HepG2 (cell line): ENCODE measurements around the gene KRTAP3-3. TPM values are rescaled to one million over a fixed set of nuclear protein-coding genes. Genes with fewer than 3 reads are reported as not detected.
A peak's percentile ranks its signal among the peaks of the same experiment; 100 is the strongest.

Experiments used
- BORCS8-MEF2B ChIP-seq: sonication (generic); formaldehyde crosslinking; IDR thresholded peaks from 2 replicates; pipeline ENCODE4 v1.8.0; 2022; ENCODE audit warnings: mild to moderate bottlenecking, missing genetic modification reagents
- CREM ChIP-seq, 2 experiments: sonication (generic) in 1 of 2; formaldehyde crosslinking in 1 of 2; IDR thresholded peaks; 2 replicates each; pipeline versions ENCODE4 v1.4.0 to v1.6.1; 2016 to 2020; ENCODE audit warnings: antibody characterized with exemption in 1 of 2, mild to moderate bottlenecking in 1 of 2, missing genetic modification reagents in 1 of 2
- FUBP1 ChIP-seq: sonication (generic); formaldehyde crosslinking; IDR thresholded peaks from 2 replicates; pipeline ENCODE4 v1.5.1; 2020; ENCODE audit warnings: missing genetic modification reagents, mild to moderate bottlenecking, borderline replicate concordance
- GMEB2 ChIP-seq: IDR thresholded peaks from 2 replicates; pipeline ENCODE4 v1.6.1; 2016; ENCODE audit warnings: missing biosample characterization, missing genetic modification reagents, low read depth
- JUND ChIP-seq: sonication (generic); formaldehyde crosslinking; IDR thresholded peaks from 2 replicates; pipeline ENCODE4 v1.8.0; 2022; ENCODE audit warnings: mild to moderate bottlenecking, missing genetic modification reagents
- KDM5B ChIP-seq: sonication (generic); formaldehyde crosslinking; IDR thresholded peaks from 2 replicates; pipeline ENCODE4 v1.4.0; 2020; ENCODE audit warnings: missing genetic modification reagents, mild to moderate bottlenecking, borderline replicate concordance
- KMT2B ChIP-seq: IDR thresholded peaks from 2 replicates; pipeline ENCODE4 v1.6.1; 2016; ENCODE audit warnings: missing genetic modification reagents, missing compliant biosample characterization
- MYNN ChIP-seq: sonication (generic); formaldehyde crosslinking; IDR thresholded peaks from 2 replicates; pipeline ENCODE4 v1.4.0; 2020; ENCODE audit warnings: mild to moderate bottlenecking, low read depth, missing genetic modification reagents
- REPIN1 ChIP-seq: sonication (generic); formaldehyde crosslinking; IDR thresholded peaks from 2 replicates; pipeline ENCODE4 v1.8.0; 2022; ENCODE audit warnings: missing genetic modification reagents, low read depth, mild to moderate bottlenecking, borderline replicate concordance
- SNAPC4 ChIP-seq: sonication (generic); formaldehyde crosslinking; IDR thresholded peaks from 2 replicates; pipeline ENCODE4 v1.4.0; 2020; ENCODE audit warnings: mild to moderate bottlenecking, missing genetic modification reagents
- SSRP1 ChIP-seq: IDR thresholded peaks from 2 replicates; pipeline ENCODE4 v1.6.1; 2016; ENCODE audit warnings: control low read depth
- TBP ChIP-seq: sonication (generic); formaldehyde crosslinking; IDR thresholded peaks from 2 replicates; pipeline ENCODE4 v1.5.0; 2020; ENCODE audit warnings: missing genetic modification reagents
- UBTF ChIP-seq: sonication (generic); formaldehyde crosslinking; IDR thresholded peaks from 2 replicates; pipeline ENCODE4 v1.4.0; 2020; ENCODE audit warnings: mild to moderate bottlenecking, missing genetic modification reagents
- ZBTB20 ChIP-seq: sonication (generic); formaldehyde crosslinking; IDR thresholded peaks from 2 replicates; pipeline ENCODE4 v1.8.1; 2023; ENCODE audit warnings: missing genetic modification reagents, low read depth, mild to moderate bottlenecking, borderline replicate concordance
- ZIK1 ChIP-seq: sonication (generic); formaldehyde crosslinking; IDR thresholded peaks from 2 replicates; pipeline ENCODE4 v1.5.0; 2020; ENCODE audit warnings: mild to moderate bottlenecking, low read depth, missing genetic modification reagents, borderline replicate concordance
- ZNF234 ChIP-seq: sonication (generic); formaldehyde crosslinking; conservative IDR thresholded peaks from 2 replicates; pipeline ENCODE4 v1.5.1; 2020; ENCODE audit warnings: mild to moderate bottlenecking, missing genetic modification reagents
- ZSCAN9 ChIP-seq: IDR thresholded peaks from 2 replicates; pipeline ENCODE4 v1.6.1; 2016; ENCODE audit warnings: borderline replicate concordance
- polyA plus RNA-seq, 8 experiments: library from polyadenylated mRNA; depleted of rRNA in 3 of 8; stranded (reverse) in 7 of 8; unstranded in 1 of 8; fragments of >200 nt; fragmentation: Illumina TruSeq in 4 of 8; extraction: Trizol in 4 of 8; gene quantifications; 2 replicates each; pipeline versions ENCODE4 v1.2.1 to v1.2.3, GENCODE V29; 2011 to 2016; ENCODE audit warnings: low read depth in 4 of 8, missing spikeins in 1 of 8, mixed read lengths in 1 of 8; ENCODE audit not compliant: insufficient read depth in 1 of 8
- total RNA-seq, 5 experiments: library from RNA; depleted of rRNA; stranded (reverse); fragments of >200 nt; fragmentation: Illumina TruSeq; extraction: Trizol; gene quantifications; 2 replicates each; pipeline ENCODE4 v1.2.3, GENCODE V29; 2016; ENCODE audit warnings: low read depth in 1 of 5

The KRTAP3-3 gene
- total and polyA plus RNA-seq, 2 of the 13 experiments (the other 11 are each of a cell fraction or from before 2014, with no cell fraction given), result not detected

GRCh38 chr17:40956401-40957254 is 37.3 kb downstream of the KRTAP3-3 start (continued):
- TF ChIP-seq GMEB2 (CRISPR knock-in tag), result 0 out of 2 replicates have a peak, but pooled peaks have one; percentile 56
- peak; percentile 33; the same call in 1 of the 2 replicates for TF ChIP-seq ZIK1 (CRISPR knock-in tag)
- TF ChIP-seq FUBP1 (CRISPR knock-in tag), result no peak
- TF ChIP-seq TBP, result 0 out of 2 replicates have a peak, but pooled peaks have one; percentile 74
- peak; percentile 100 for TF ChIP-seq ZBTB20 (CRISPR knock-in tag)
- no peak for TF ChIP-seq SNAPC4 (CRISPR knock-in tag)
- peak; percentile 75 for TF ChIP-seq SSRP1
- TF ChIP-seq REPIN1 (CRISPR knock-in tag), result peak; percentile 92; the same call in 1 of the 2 replicates
- peak; percentile 95 for TF ChIP-seq JUND
- TF ChIP-seq BORCS8-MEF2B, result no peak
- peak; percentile 66 for TF ChIP-seq UBTF (CRISPR knock-in tag)
- TF ChIP-seq MYNN (CRISPR knock-in tag), result no peak
- TF ChIP-seq ZNF234 (CRISPR knock-in tag), result no peak
- peak; percentile 98 for TF ChIP-seq CREM (IDR thresholded peaks at IDR 0.05)
- no peak for TF ChIP-seq CREM (CRISPR knock-in tag; IDR thresholded peaks at IDR 0.05)
- peak; percentile 98 for TF ChIP-seq ZSCAN9
- no peak for TF ChIP-seq KMT2B
- no peak for TF ChIP-seq KDM5B (CRISPR knock-in tag)
